Fibroblast of the conjunctiva (primary cell): Measurements from ENCODE around the gene NPAS3.
A peak's percentile ranks its signal among the peaks of the same experiment; 100 is the strongest.

Source experiments
- DNase-seq: peaks from one replicate; pipeline ENCODE4 v3.0.0-alpha.2; 2010; ENCODE audit warnings: low read depth

Gene NPAS3

GRCh38 chr14:33679461-33680225, 741.0 kb downstream of the NPAS3 start:
- DNase-seq: no peak

- no peak for DNase-seq
Measured at GRCh38 chr14:33680873-33681272, 742.2 kb downstream of the NPAS3 start.

DNA sequence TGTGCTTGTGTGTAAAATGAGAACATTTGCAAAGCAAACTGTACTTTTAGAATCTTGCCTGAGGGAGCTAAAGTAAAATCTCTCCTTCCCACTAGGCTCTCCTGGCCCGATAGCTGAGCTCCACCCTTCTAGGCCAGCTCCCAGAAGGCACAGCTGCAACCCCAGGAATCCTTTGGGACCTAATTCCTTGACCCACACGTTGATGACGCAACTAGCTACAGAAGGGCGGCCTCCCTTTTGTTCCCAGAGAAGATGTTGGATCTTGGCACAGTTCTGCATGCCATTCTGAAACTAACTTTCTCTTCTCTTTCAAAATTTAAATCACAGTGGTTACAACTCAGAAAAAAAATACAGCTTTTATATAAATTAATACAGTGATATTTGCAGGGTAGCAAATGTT, 744.1 kb downstream of the NPAS3 start:
- peak; percentile 92 for DNase-seq

DNA sequence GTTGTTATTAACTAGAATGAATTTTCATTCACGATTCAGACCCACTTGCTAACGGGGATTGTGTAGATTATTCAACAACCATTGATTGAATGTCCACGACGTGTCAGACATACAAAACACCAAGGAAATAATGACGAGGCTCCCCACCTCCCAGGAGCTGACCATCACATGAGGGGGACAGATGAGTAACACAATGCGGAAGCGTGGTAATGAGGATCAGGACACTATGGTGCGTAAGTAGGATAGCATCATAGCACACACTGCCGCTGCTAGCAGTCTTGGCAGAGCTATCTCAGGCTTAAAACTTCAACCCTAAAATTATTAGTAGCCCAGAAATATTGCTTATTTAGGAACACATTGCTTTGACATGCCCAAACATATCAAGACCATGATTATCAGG, 746.3 kb downstream of the NPAS3 start:
- no peak for DNase-seq

DNA sequence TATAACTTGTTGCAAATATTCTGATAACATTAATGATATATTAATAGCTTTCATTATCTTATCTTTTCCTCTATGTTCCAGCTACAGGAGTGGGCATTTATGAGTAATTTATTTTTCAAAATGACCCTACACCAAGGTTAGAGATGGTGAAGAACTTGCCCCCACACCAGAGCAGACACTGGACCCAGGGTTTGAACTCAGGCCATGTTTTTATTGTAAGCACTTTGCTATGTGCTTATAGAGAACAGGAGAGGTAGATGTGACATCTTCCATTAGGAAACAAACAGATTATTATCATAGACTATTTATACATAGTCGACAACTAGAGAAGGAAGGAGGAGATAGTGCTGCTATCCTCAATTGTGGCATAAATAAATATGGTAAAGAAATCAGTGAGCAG, 747.0 kb downstream of the NPAS3 start:
- no peak for DNase-seq

DNA sequence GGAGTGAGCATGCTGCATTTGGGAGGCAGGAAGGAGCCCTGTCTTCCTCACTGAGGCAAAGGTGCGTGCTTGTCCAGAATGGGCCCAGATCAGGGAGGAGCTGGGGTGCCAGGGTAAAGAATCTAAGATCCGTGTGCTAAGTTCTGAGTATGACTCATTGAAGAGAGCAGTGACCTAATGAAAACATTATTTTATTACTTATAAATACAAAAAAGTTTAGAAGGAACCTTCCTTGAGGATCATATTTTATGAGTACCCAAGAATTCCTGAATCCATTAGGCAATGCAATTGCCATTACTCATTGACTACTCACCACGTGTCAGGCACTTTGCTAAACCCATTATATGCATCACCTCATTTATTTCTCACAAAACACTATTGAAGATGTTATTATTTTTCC, 747.5 kb downstream of the NPAS3 start:
- peak; percentile 26 for DNase-seq

DNA sequence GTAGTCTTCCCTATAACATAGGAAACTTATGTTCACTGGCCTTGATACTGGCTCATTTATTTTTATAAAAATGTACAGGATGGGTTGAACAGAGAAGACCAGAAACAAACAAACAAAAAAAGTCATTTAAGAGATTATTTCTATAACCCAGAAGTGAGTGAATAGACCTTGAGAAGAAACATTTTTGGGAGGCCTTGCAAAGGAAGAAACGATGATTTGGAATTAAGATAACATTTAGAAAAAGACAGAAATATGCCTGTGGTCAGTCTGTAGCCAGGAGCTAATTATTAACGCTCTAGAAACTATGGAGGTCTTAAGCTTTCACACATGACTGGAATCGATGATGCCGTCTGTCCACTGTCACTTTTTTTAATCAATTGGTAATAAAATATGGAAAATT, 748.2 kb downstream of the NPAS3 start:
- no peak for DNase-seq

GRCh38 chr14:33689680-33690079, 751.0 kb downstream of the NPAS3 start:
- DNase-seq: no peak

DNA sequence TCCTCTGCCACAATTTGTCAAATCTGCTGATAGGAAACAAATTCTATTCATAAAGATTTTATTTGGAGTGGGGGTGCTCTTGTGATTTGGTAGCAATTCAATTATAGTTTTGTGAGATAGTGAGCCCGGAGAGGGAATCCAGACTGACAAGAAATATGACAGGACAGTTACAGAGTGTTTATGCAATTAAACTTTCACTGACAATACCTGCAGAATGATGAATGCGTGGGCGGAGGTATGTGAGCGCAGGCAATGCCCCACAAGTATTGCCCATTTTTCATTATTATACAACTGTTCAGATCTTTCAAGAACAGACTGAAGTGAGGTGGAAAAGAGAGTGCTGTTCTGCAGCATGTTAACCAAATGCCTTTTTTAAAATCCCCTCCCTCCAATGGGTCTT, 753.2 kb downstream of the NPAS3 start:
- no peak for DNase-seq

- DNase-seq: peak; percentile 69
Measured at GRCh38 chr14:33692762-33693161, 754.1 kb downstream of the NPAS3 start.

DNA sequence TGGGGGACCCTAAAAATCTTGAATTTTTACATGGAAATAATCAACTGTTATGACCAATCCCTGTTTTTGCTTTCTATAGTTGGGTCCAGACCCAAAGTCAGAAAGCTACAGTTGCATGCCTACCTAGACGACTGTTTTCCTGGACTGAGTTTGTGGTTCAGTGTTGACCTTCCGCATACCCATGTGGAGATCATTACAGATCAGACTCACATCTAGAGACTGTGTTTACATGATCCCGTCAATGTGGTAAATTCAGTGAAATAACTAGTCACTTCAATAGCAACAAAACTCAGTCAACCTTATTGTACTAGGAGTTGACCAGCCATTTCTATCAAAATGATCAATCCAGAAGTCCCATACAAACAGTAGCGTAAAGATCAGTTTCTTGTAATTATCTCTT, 754.6 kb downstream of the NPAS3 start:
- DNase-seq: peak; percentile 53

DNA sequence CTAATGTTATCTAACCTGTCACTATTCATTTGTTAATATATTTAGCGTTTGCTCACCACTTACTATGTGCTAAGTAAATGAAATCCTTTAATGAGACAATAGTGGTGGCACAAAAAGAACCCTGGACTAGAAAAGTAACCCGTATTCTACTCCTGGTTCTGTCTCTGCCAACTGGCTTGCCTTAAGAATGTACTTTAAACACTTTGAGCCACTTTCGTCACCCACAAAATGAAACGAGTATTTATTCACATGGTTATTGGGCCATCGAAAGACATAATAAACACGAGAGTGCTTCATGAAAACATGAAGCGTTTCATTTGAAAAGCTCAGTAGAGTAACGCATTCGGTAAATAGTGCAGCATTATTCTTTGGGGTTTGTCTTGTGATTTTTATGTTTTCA, 757.5 kb downstream of the NPAS3 start:
- no peak for DNase-seq

- DNase-seq: no peak
Measured at GRCh38 chr14:33699300-33699983, 760.8 kb downstream of the NPAS3 start.

DNA sequence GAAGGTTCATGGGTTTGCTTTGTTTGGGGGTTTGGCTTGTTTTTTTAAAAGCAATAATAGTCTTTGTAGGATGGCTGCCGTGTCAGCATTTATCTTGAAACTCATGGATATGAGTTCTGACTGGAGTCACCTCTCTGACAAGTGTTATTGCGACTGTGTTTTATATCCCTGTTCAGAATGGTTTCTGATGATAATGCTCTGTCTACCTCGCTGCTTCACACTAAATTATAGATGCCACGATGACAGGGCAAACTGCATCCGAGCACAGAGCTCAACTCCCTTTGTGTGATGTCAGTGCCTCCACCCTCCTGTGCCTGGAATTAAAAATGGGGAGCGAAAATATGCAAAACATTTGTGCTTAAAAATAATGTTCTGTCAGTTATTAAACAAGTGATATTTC, 761.4 kb downstream of the NPAS3 start:
- no peak for DNase-seq

GRCh38 chr14:33702293-33702692, 763.6 kb downstream of the NPAS3 start:
- DNase-seq: no peak

GRCh38 chr14:33704481-33704880, 765.8 kb downstream of the NPAS3 start:
- no peak for DNase-seq

DNA sequence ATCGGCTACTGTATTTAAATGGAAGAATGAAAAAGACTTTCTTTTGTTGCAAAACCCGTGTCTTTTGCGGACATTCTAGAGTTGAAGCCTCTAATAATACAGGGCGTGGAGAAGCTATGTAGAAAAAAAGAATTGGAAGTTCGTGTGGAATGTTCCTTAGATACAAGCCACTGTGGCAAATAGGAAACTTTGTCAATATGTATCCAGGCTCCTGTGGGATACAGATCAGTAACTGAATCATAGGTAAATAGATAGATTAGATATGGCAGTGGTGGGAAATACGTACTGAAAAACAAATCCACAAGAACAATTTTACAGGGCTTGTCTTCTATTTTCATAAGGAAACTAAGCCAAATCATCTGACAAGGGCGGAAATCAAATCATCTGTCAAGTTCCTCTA, 766.8 kb downstream of the NPAS3 start:
- no peak for DNase-seq

GRCh38 chr14:33707716-33708115, 769.0 kb downstream of the NPAS3 start:
- DNase-seq: no peak

DNA sequence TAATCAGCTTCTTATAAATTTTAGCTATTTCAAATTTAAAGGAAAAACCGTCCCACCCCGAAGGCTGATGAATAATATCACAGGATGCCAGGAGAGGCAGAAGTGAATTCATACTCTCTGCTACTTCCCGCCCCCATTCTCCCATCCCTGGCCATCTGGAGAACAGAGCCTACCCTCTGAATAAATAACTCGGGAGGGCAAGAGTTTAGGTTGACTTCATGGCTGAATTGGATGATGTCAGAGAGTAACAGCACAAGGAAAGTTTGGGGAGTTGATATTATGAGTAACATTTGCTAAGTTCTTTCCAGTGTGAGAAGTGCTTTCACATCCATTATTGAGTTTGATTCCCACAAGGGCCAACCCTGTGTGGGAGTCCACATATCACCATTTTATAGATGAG, 770.6 kb downstream of the NPAS3 start:
- DNase-seq: no peak

DNA sequence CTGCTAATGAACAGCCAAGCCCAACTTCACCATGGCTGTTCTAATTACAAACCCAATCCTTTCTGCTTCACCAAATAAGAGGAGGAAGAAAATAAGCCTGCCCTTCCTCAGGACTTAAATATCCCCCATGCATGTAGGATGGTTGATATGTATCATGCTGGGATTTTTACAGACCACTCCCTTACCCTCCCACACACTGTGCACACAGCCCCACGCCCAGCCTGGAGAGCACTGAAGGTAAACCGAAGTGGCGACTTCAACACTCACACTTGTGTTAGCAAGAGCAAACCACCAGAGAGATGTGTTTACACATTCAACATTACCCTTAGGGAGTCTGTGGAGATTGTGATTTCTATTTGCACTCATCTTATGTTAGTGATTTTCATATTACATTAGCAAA, 771.0 kb downstream of the NPAS3 start:
- no peak for DNase-seq

DNA sequence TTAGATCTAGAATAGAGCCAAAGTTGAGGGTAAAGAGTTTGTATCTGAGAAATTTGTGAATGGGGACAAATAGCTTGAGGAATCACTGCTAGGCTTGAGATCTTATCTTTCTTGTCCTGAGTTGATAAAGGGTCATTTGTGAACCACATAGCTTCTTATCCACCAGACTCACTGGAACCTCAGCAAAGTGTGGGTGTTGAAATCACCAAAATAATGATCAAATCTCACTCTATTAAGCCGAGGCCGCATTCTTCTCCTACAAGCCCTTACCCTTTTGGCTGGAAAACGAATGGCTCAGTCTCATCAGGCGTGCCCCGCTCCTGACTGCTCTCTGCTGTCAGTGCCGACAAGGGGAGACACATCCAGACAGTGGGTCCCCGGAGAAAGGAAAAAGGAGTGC, 771.6 kb downstream of the NPAS3 start:
- no peak for DNase-seq

- DNase-seq: no peak
Measured at GRCh38 chr14:33711194-33711593, 772.5 kb downstream of the NPAS3 start.

GRCh38 chr14:33711811-33712216, 773.1 kb downstream of the NPAS3 start:
- no peak for DNase-seq
